Mucosa of rectum (tissue), 2 donors: ENCODE data around the gene NPAS3.

Experiments used
- H3K27ac ChIP-seq, 2 donors: one replicate each; pipeline ENCODE4 v1.7.0; 2013; ENCODE audit warnings: inconsistent platforms in 2 of 2, low read depth in 2 of 2, low read length in 2 of 2
- H3K27me3 ChIP-seq, 2 donors: one replicate each; pipeline ENCODE4 v1.7.0; 2013; ENCODE audit warnings: low read length in 2 of 2; ENCODE audit not compliant: control insufficient read depth in 2 of 2, insufficient read depth in 2 of 2
- H3K36me3 ChIP-seq, 2 donors: one replicate each; pipeline ENCODE4 v1.7.0; 2013; ENCODE audit warnings: low read length in 2 of 2; ENCODE audit not compliant: control insufficient read depth in 2 of 2, insufficient read depth in 2 of 2
- H3K4me1 ChIP-seq, 2 donors: one replicate each; pipeline ENCODE4 v1.7.0; 2013; ENCODE audit warnings: low read length in 2 of 2, mild to moderate bottlenecking in 1 of 2; ENCODE audit not compliant: control insufficient read depth in 2 of 2, insufficient read depth in 2 of 2
- H3K4me3 ChIP-seq, 2 donors: one replicate each; pipeline ENCODE4 v1.7.0; 2013; ENCODE audit warnings: low read length in 2 of 2
- H3K9ac ChIP-seq, 2 donors: one replicate each; pipeline ENCODE4 v1.7.0; 2013; ENCODE audit warnings: low read length in 2 of 2, low read depth in 1 of 2, mild to moderate bottlenecking in 1 of 2
- H3K9me3 ChIP-seq, 2 donors: one replicate each; pipeline ENCODE4 v1.7.0; 2013; ENCODE audit warnings: low read length in 2 of 2; ENCODE audit not compliant: control insufficient read depth in 2 of 2
- donor health status: healthy.
- donor health status: Normal muscosa, but diverticular disease.

NPAS3 gene

GRCh38 chr14:33375196-33375595 lies 436.5 kb downstream of the NPAS3 start:
- H3K27ac ChIP-seq, result no peak overlapping the region
- no peaks in the 10 kb centered on the region for H3K4me1 ChIP-seq
- H3K36me3 ChIP-seq, result no peaks in the 10 kb centered on the region
- H3K27me3 ChIP-seq, result no peaks in the 10 kb centered on the region
- H3K9ac ChIP-seq, result no peak overlapping the region
- H3K9me3 ChIP-seq, result no peaks in the 10 kb centered on the region
- H3K4me3 ChIP-seq, result no peak overlapping the region

DNA sequence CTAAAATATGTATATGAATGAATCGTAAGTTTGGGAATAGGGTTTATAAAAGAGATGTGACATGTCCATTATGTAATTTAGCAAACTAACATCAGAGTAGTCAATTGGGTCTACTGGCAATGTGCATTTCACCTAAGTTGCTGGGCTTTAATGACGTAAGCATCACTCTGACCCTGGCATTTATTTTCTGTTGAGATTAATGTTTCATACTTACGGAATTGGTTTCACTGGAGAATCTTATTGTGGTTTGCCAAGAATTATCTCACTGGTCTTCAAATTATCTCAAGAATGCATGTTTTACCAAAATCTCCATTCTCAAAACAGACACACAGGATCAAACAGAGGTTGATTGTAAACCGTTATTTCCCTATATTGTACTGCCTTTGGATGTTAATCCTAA lies 437.1 kb downstream of the NPAS3 start:
- H3K4me3 ChIP-seq, result no peak overlapping the region
- no peaks in the 10 kb centered on the region for H3K9me3 ChIP-seq
- no peaks in the 10 kb centered on the region for H3K4me1 ChIP-seq
- H3K9ac ChIP-seq, result no peak overlapping the region
- no peaks in the 10 kb centered on the region for H3K27me3 ChIP-seq
- no peaks in the 10 kb centered on the region for H3K36me3 ChIP-seq
- H3K27ac ChIP-seq, result no peak overlapping the region

DNA sequence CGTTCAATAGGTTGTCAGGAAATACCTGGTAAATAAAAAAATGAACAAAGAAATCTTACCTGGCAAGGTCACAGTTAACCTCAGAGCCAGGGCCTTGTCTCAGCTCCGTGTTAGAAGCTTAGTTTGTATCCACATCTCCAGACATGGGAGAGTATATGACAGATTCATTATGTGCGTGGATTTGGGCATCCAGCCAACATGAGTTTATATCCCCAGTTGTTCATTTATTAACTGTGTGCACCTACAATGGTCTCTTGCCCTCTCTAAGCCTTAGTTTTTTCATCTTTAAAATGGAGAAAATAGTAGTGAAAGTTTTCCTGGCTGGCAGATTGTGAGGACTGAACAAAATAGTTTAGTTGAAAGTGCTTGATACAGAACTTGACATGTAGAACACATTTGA lies 437.8 kb downstream of the NPAS3 start:
- Histone ChIP-seq H3K9ac (no peak overlapping the region), H3K36me3 (no peaks in the 10 kb centered on the region), H3K9me3 (no peaks in the 10 kb centered on the region), H3K27me3 (no peaks in the 10 kb centered on the region), H3K4me3 (no peak overlapping the region), H3K27ac (no peak overlapping the region), H3K4me1 (no peaks in the 10 kb centered on the region)

DNA sequence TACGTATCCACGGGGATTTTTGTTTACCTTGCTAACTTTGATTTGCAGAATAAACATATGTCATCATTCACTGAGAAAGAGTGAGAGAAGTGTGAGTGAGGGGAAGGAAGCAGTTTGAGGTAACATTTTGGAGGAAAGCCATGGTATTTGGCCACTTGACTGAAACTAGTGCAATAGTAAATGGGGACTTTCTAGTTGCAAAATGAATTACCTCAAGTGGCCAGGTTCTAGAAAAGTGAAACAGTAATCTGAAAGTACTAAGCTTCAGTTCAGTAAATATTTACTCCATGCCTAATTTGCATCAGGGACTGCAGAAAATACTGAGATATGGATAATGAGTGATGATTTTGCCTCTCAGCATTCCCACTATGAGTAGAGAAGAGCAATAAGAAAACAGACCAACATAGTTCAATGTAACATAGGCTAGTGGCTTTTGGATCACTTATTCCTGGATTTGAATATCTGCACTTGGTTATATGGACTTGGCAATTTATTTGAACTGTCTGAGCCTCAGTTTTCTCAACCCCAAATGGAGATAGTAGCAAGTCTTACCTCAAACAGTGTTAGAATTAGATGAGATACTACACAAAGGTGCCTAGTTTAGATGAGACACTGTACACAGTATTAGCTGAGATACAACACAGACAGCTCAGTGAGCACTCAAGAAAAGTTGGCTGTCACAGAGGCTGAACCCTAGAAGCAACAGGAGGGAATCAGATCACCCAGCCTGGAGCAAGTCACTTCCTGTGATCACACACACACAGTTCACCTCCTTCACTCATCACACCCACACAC lies 439.1 kb downstream of the NPAS3 start:
- no peak overlapping the region for H3K27ac ChIP-seq
- no peak overlapping the region for H3K9ac ChIP-seq
- no peaks in the 10 kb centered on the region for H3K36me3 ChIP-seq
- H3K4me1 ChIP-seq, result no peaks in the 10 kb centered on the region
- H3K4me3 ChIP-seq, result no peak overlapping the region
- H3K27me3 ChIP-seq, result no peaks in the 10 kb centered on the region
- no peaks in the 10 kb centered on the region for H3K9me3 ChIP-seq

- Histone ChIP-seq H3K9me3 (no peaks in the 10 kb centered on the region), H3K9ac (no peak overlapping the region), H3K27ac (no peak overlapping the region), H3K4me3 (no peak overlapping the region), H3K27me3 (no peaks in the 10 kb centered on the region), H3K4me1 (no peaks in the 10 kb centered on the region), H3K36me3 (no peaks in the 10 kb centered on the region)
Measured at GRCh38 chr14:33381717-33382116, 443.0 kb downstream of the NPAS3 start.

- Histone ChIP-seq H3K36me3 (no peaks in the 10 kb centered on the region), H3K4me3 (no peak overlapping the region), H3K27me3 (no peaks in the 10 kb centered on the region), H3K4me1 (no peaks in the 10 kb centered on the region), H3K9me3 (no peaks in the 10 kb centered on the region), H3K27ac (no peak overlapping the region), H3K9ac (no peak overlapping the region)
Measured at GRCh38 chr14:33386140-33386539, 447.5 kb downstream of the NPAS3 start.

DNA sequence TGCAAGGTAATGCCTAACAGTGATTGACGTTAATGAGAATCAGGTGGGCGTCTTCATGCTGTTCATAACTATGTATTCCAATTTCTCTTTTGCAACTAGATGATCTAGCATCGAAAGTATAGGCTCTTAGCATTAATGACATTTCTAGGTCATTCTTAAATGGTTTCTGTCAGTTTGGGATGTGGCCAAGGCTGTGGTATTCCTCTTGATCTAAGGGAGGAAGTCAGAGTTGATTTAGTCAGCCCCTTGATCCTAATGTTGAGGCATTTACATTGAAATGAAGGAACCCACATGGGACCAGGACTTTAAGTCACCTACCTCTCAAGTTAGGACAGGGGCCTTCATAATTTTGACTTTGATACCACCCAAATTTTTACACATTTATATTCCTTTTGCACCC lies 448.1 kb downstream of the NPAS3 start:
- no peaks in the 10 kb centered on the region for H3K27me3 ChIP-seq
- no peak overlapping the region for H3K4me3 ChIP-seq
- no peak overlapping the region for H3K9ac ChIP-seq
- no peaks in the 10 kb centered on the region for H3K36me3 ChIP-seq
- H3K9me3 ChIP-seq, result no peaks in the 10 kb centered on the region
- no peak overlapping the region for H3K27ac ChIP-seq
- H3K4me1 ChIP-seq, result no peaks in the 10 kb centered on the region

DNA sequence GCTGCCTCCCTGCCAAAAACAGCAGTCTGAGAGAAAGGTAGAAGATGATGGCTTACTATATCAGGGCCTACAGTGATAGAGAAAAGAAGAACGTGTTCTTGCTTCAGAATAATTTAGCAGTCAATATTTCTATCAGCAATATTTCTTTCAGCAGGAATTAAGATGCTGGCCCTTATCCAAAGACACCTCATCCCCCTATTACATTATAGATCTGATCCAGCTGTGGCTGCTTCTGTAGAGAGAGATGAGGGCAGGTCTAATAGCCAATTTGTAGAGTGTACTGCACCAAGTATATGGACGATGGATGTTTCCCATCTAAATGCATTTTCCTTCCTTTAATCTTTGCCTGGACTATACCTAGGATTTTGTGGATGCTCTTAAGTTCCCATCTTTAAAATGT lies 451.7 kb downstream of the NPAS3 start:
- Histone ChIP-seq H3K9ac (no peak overlapping the region), H3K4me1 (no peaks in the 10 kb centered on the region), H3K4me3 (no peak overlapping the region), H3K27me3 (no peaks in the 10 kb centered on the region), H3K27ac (no peak overlapping the region), H3K9me3 (no peaks in the 10 kb centered on the region), H3K36me3 (no peaks in the 10 kb centered on the region)

- H3K36me3 ChIP-seq, result no peaks in the 10 kb centered on the region
- H3K9ac ChIP-seq, result no peak overlapping the region
- no peak overlapping the region for H3K4me3 ChIP-seq
- H3K9me3 ChIP-seq, result no peaks in the 10 kb centered on the region
- H3K27me3 ChIP-seq, result no peaks in the 10 kb centered on the region
- H3K27ac ChIP-seq, result no peak overlapping the region
- no peaks in the 10 kb centered on the region for H3K4me1 ChIP-seq
Measured at GRCh38 chr14:33393231-33393894, 454.7 kb downstream of the NPAS3 start.

DNA sequence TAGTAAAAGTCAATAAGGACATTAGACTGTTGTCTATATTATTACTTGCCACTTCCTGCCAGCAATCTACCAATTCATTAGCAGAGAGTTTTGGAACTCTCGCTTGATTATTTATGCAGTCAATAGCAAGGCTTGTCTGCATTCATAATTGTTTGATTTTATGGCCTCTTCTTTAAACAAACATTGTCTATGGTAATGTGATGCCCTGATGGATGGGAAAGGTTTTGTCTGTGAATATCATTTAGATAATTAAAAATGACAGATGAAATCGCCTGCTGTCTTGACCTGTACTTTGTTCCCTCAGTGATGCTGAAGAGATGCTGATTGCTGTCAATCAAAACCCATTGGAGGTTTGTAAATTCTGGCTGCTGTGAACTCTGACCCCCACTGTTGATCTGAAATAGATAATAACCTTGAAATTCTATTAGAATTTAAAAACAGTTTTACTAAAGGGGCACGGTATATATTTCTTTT lies 455.3 kb downstream of the NPAS3 start:
- Histone ChIP-seq H3K4me1 (no peaks in the 10 kb centered on the region), H3K27ac (no peak overlapping the region), H3K9me3 (no peaks in the 10 kb centered on the region), H3K4me3 (no peak overlapping the region), H3K9ac (no peak overlapping the region), H3K36me3 (no peaks in the 10 kb centered on the region), H3K27me3 (no peaks in the 10 kb centered on the region)
